ENCODE measurements around the gene SNRPN.
"Not testable (repeated sequence)": the region's sequence is repeated elsewhere in the genome, so short reads cannot be mapped to it uniquely, and the experiment has no call there.

SNRPN gene

DNA sequence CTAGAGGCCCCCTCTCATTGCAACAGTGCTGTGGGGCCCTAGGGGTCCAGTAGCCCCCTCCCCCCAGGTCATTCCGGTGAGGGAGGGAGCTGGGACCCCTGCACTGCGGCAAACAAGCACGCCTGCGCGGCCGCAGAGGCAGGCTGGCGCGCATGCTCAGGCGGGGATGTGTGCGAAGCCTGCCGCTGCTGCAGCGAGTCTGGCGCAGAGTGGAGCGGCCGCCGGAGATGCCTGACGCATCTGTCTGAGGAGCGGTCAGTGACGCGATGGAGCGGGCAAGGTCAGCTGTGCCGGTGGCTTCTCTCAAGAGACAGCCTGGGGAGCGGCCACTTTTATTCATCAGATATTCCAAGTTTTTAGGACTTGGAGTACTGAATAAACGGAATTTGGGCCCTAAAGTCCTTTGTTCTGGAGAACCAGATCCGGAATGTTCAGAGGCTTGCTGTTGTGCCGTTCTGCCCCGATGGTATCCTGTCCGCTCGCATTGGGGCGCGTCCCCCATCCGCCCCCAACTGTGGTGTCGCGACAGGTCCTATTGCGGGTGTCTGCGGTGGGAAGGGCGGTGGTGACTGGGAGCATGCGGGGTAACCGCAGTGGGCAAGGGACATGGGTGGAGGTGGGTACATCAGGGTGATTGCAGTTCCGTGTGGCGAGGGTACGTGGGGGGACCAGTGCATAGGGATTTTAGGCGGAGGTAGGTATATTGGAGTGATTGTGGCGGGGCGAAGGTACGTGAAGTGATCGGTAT, at the start of gene SNRPN, which contains the start of gene SNURF:
Gene SNRPN, plus strand, starts transcription at position 205 of the 748 bp plus-strand sequence. CDS start 19,467 bp downstream, outside the sequence.
Gene SNURF, plus strand, starts transcription at position 205 of the 748 bp plus-strand sequence. Its CDS starts 62 bp downstream, at position 267.
- DNase-seq, result peak; percentile 80

DNA sequence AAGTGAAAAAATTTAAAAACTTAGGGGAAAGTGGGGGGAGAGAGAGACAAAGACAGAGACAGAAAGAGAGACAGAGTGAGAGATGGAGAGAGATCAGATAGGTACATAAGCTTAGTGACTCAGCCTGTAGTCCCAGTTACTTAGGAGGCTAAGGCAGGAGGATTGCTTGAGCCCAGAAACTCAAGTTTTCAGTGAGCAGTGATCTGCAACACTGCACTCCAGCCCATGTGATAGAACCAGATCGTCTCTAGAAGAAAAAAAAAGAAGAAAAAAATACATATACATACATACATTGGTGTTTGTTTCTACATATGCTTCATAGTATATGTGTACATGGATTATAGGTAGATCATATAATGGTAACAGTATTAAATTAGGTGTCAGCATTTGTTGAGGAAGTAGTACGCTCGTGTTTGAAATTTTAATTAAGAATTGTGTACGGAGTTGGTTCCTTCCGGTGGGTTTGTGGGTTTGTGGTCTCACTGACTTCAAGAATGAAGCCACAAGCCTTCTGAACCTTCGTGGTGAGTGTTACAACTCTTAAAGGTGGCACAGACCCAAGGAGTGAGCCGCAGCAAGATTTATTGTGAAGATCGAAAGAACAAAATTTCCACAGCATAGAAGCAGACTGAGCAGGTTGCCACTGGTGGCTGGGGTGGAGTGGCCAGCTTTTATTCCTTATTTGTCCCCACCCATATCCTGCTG, 38.3 kb upstream of the SNRPN start:
- peak; percentile 4 for DNase-seq

DNA sequence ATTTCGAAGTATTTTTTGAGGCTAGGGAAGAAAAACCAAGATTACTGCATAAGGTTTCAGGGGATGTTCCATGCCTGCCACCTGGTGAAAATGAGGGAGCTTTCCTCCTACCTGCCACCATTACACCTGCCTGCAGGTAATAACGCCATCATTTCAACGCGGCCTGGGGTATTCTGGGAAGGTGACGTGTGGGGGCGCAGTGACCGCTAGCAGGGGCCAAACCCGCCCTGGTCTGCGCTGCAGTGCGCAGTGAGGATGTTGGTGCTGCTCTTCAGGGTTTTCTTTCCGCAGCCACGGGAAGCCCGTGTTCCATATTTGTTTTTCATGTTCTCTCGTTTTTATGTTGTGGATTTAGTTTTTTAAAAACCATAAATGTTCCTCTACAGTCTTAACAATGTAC, 37.4 kb upstream of the SNRPN start:
- DNase-seq, result no peak

- DNase-seq, result no peak
These were observed 35.3 kb upstream of the SNRPN start for GRCh38 chr15:24919446-24919845.

DNA sequence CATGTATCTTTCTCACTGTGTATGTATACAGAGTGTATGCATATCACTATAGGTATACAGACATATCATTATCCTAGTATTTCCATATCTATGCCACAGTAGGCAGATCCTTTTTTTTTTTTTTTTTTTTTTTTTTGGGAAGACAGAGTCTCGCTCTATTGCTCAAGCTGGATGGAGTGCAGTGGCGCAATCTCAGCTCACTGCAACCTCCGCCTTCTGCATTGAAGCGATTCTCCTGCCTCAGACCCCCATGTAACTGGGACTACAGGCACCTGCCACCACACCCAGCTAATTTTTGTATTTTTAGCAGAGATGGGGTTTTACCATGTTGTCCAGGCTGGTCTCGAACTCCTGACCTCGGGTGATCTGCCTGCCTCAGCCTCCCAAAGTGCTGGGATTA, 32.0 kb upstream of the SNRPN start:
- DNase-seq, result not testable (repeated sequence)

GRCh38 chr15:24924153-24924552, 30.6 kb upstream of the SNRPN start:
- DNase-seq, result no peak

DNA sequence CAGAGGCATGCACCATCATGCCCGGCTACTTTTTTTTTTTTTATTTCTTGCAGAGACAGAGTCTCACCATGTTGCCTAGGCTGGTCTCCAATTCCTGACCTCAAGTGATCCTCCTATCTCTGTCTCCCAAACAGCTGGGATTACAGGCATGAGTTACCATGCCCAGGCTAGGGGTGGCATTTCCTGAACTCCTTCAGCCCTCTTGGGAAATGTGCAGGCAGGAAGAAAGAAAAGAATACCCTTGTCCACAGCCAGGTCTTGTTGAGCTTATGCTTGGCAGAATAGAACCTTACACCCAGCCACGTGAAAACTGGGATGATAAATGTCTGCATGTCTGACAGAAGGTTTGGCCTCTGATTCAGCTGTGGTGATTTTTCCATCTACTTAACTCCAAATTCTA, 30.2 kb upstream of the SNRPN start:
- DNase-seq, result no peak

DNA sequence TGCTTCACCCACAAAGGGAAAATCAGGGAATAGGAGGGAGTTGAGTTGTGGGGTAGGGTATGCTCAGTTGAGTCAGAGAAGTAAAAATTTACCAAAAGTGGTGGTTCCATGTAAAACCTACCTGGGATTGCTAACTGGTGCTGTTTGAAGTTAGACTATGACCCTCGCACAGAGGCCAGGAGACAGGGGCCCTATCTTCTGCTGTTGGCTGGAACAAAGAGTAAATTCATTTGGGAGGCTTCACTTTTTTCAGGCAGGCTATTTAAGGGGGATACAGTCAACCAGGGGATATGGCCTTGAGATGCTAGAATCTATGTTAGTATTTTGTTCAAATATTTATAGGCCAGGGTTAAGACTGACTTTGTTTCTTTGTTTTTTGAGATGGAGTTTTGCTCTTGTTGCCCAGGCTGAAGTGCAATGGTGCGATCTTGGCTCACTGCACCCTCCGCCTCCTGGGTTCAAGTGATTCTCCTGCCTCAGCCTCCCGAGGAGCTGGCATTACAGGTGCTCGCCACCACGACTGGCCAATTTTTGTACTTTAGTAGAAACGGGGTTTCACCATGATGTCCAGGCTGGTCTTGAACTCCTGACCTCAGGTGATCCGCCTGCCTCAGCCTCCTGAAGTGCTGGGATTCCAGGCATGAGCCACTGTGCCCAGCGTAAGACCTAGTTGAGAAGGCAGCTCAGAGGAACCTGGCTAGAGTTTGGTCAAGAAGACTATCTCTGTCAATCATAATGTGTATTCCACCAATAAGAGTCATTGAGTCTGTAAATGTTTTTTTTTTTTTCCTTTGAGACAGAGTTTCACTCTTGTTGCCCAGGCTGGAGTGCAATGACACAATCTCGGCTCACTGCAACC, 22.7 kb upstream of the SNRPN start:
- not testable (repeated sequence) for DNase-seq

DNA sequence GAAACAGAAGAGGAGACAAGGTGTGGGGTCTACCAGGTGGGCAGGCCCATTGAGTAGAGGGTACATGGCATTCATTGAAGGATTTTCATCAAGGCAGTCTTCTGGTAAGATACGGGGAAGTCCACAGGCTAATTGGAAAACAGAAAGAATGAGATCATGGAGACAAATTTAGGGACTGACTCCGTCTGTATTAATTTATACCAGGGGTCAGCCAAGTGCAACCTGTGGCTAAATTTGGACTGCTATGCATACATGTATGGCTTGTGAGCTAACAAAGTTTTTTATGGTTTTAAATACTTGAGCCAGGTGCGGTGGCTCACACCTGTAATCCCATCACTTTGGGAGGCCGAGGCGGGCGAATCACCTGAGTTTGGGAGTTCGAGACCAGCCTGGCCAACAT, 21.1 kb upstream of the SNRPN start:
- DNase-seq, result no peak

DNA sequence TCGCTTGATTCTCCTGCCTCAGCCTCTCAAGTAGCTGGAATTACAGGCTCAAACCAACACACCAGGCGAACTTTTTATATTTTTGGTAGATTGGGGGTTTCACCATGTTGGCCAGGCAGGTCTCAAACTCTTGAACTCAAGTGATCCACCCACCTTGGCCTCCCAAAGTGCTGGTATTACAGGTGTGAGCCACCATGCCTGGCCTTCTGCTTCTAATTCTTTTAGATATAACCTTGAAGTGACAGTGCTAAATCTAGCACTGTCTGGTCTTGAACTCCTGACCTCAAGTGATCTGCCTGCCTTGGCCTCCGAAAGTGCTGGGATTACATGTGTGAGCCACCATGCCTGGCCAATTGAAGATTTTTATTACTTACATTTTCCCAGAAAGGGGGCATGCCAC, 16.6 kb upstream of the SNRPN start:
- not testable (repeated sequence) for DNase-seq

DNA sequence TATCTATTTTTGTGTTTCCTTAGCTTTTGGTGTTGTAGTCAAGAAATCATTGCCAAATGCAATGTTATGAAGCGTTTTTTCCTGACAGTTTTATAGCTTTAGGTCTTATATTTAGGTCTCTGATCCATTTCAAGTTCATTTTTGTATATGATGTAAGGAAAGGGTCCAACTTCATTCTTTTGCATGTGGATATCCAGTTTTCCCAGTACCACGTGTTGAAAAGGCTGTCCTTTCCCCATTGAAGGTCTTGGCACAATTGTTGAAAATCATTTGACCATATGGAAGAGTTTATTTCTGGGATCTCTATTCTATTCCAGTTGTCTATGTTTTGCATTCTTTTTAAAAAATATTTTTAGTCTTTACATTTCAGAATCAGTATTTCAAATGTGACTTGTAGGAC, 14.6 kb upstream of the SNRPN start:
- DNase-seq, result no peak

- no peak for DNase-seq
These were observed 11.4 kb upstream of the SNRPN start for GRCh38 chr15:24943361-24943760.

DNA sequence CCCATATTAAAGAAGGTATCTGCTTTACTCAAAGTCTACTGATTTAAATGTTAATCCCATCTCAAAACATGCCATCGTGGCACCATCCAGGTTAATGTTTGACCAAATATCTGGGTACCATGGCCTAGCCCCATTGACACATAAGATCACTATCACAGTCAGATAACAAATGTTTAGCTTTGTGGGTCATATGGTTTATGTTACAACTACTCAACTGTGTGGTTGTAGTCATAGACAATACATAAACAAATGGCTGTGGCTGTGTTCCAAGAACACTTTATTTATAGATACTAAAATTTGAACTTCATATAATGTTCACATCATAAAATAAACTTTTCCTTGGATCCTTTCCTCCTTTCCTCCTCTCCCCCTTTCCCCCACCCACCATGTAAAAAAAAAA, 9.8 kb upstream of the SNRPN start:
- no peak for DNase-seq

- DNase-seq, result no peak
These were observed 9.1 kb upstream of the SNRPN start for GRCh38 chr15:24945711-24946110.

DNA sequence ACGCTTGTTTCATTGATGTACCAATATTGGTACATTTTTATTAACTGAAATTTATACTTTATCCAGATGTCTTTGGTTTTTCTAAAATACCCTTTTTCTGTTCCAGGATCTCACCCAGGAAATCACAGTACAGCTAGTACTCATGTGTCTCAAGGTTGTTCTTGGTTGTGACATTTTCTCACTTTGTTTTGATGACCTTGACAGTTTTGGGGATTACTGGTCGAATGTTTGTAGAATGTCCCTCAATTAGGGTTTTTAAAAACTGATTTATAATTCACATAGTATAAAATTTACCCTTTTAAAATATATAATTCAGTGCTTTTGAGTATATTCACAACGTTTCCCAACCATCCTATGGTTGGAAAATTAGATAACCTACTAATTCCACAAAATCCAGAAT, 6.3 kb upstream of the SNRPN start:
- DNase-seq, result no peak

DNA sequence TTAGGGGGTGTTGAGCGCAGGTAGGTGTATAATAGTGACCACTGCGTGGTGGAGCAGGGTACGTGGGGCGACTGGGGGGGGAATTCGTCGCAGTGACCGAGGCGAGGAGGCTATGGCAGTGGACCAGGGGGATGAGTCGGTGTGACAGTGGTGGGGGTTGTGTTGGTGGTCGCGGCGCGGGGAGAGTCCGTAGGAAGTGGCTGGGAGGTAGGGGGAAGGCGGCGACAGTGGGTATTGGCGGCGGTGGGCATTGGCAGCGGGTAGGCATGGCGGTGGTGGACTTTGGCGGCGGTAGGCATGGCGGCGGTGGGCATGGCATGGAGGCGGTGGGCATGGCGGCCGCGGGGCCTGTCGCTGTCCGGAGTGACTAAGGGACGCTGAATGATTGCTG, 739 bp downstream of the SNRPN start:
- peak; percentile 4 for DNase-seq

DNA sequence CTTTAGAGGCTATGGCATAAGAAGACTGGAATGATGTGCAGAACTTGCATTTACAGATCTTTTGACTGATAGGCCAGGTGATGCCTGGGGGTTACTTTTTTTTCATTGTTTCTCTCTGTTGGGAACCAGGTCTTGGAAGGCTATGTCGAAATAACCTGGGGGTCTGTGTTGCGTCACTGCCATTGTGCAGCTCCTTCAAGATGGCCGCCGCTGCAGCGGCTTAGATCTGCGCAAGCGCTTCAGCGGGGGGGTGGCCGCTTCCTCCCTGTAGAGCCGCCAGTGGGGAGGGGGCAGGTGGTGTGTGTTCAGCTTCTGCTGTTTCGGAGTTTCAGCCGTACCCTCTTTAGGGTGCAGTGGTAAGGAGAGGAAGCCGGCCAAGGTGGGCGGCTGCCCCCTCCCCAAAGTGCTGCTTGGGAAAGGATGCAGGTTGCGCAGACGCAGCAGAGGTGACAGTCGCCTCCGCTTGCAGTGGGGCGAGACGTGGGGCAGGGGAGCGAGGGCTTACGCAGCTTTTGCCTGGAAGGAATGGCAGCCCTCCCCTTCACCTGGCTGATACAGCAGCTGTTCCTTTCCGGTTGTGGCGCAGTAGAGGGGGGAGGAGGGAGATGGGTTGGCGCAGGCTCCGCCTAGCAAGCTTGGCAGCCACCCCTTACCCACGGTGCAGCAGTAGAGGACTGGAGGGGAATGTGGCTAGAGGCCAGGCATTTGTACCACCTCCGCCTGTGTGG, 1.5 kb downstream of the SNRPN start:
- peak; percentile 83 for DNase-seq

DNA sequence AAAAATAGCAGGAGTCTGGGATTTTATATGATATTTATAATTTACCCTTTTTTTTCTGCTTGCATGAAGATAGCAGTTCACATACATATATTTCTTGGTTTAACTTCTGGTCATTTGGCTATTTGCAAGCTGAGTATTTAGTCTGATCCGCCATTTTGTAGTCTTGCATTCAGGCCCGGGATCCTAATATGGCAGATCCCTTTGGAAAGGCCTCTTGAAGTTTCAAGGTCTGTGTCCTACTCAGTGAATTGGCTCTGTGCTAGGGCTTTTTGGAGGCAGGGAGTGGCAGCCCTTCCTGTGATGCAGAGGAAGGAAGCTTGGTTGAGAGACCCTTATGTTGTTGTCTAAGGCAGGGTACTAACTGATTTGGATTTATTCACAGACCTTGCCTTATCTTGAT, 2.9 kb downstream of the SNRPN start:
- no peak for DNase-seq

DNA sequence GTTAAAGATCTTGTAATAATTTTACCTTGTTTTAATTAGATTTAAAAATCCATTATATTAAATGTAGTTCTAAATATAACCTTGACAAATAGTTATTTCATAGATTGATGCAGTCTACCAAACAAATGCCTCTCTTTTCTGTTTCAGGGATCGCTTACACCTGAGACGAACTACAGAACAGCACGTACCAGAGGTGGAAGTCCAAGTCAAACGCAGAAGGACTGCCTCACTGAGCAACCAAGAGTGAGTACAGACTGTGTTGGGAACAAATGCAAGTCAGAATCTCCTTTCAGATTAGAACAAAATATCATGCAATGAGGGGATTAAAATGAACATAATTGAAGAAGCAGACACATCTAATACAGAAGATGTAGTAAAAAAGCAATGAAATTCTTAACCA, 7.2 kb downstream of the SNRPN start:
- DNase-seq, result no peak

- no peak for DNase-seq
These were observed 8.1 kb downstream of the SNRPN start for GRCh38 chr15:24962880-24963279.

DNA sequence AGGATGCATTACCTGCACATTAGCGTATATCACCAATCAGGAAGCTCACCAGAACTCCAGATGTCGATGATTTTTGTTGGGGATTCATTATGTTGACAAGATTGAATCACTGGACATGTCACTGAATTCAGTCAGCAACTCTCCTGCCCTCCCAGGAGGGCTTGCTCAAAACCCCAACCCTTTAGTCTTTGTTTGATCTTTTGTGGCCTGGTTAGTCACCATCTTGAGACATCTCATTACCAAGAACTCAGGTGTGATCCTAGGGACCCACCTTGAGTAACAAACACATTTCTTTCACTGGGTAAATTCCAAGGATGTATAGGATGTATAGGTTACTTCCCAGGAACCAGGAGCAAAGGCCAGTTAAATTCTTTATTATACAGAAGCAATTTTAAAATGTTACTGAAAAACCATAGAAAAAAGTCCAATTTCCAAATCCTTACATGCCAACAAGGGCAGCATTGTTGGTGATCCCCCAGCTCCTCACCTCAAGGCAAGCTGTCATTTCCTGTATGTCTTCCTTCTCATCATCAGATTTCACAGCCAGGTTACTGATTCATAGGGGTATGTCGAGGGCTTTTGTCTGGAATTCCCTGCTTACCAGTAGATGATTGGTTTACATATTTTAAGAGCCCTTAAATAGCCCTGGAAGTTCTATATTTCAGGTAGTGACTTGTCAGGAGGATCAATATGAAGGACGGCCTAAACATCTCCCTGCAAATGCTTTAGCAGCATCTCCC, 11.7 kb downstream of the SNRPN start:
- no peak for DNase-seq

DNA sequence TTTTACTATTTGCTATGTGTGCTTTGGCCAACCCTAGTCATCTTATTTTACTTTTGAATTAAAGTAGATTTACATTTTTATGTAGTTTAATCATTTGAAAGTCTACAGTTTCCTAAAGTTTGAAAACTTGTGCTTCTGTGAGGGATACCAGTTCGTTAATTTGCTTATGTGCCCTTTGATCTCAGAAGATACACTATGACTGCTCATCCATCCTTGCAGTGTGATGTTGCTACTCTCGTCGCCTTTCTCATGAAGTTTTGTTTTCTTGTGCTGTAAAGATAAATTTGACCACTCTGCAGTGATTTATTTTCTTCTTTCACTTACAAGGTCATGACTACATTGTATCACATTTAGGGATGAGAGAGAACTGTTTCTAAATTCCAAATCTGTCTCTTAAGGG, 16.3 kb downstream of the SNRPN start:
- DNase-seq, result no peak
